ENCODE data around the gene LARP4. TPM values are rescaled to one million over a fixed set of nuclear protein-coding genes. Genes with fewer than 3 reads are reported as not detected.
"Not testable (repeated sequence)": the region's sequence is repeated elsewhere in the genome, so short reads cannot be mapped to it uniquely, and the experiment has no call there.

The LARP4 gene
- total RNA-seq, 1 donor from 2014 or later, result 58.0 TPM

- Mint-ChIP-seq H3K4me1 (peaks cover 29% of the 10 kb centered on the region), H3K36me3 (ENCODE audit: low read depth) (no peaks in the 10 kb centered on the region), H3K4me3 (peak overlapping the region; percentile 99), H3K9me3 (no peaks in the 10 kb centered on the region), H3K27me3 (ENCODE audit: low read depth) (no peaks in the 10 kb centered on the region), H3K27ac (ENCODE audit: unreplicated experiment) (no peak overlapping the region)
- no peak for DNase-seq (ENCODE audit: low read depth, low spot score)
- no peak for TF ChIP-seq CTCF (conservative IDR thresholded peaks at IDR 0.05)
Observed at GRCh38 chr12:50403001-50403440, 2.3 kb downstream of the LARP4 start.

GRCh38 chr12:50404307-50404706, 3.6 kb downstream of the LARP4 start:
- no peak overlapping the region for H3K4me3 Mint-ChIP-seq
- no peaks in the 10 kb centered on the region for H3K27me3 Mint-ChIP-seq (ENCODE audit: low read depth)
- no peaks in the 10 kb centered on the region for H3K9me3 Mint-ChIP-seq
- no peak for DNase-seq (ENCODE audit: low read depth, low spot score)
- no peaks in the 10 kb centered on the region for H3K36me3 Mint-ChIP-seq (ENCODE audit: low read depth)
- H3K27ac Mint-ChIP-seq (ENCODE audit: unreplicated experiment), result no peak overlapping the region
- TF ChIP-seq CTCF (conservative IDR thresholded peaks at IDR 0.05), result no peak
- peaks cover 27% of the 10 kb centered on the region for H3K4me1 Mint-ChIP-seq

- no peak for DNase-seq (ENCODE audit: low read depth, low spot score)
- H3K4me3 Mint-ChIP-seq, result no peak overlapping the region
- H3K27me3 Mint-ChIP-seq (ENCODE audit: low read depth), result no peaks in the 10 kb centered on the region
- peaks cover 5% of the 10 kb centered on the region for H3K36me3 Mint-ChIP-seq (ENCODE audit: low read depth)
- no peaks in the 10 kb centered on the region for H3K9me3 Mint-ChIP-seq
- TF ChIP-seq CTCF (conservative IDR thresholded peaks at IDR 0.05), result no peak
- H3K4me1 Mint-ChIP-seq, result peaks cover 8% of the 10 kb centered on the region
- no peak overlapping the region for H3K27ac Mint-ChIP-seq (ENCODE audit: unreplicated experiment)
Observed at GRCh38 chr12:50411051-50411660, 10.5 kb downstream of the LARP4 start.

- no peaks in the 10 kb centered on the region for H3K27me3 Mint-ChIP-seq (ENCODE audit: low read depth)
- H3K4me1 Mint-ChIP-seq, result peaks cover 5% of the 10 kb centered on the region
- H3K36me3 Mint-ChIP-seq (ENCODE audit: low read depth), result peaks cover 7% of the 10 kb centered on the region
- DNase-seq (ENCODE audit: low read depth, low spot score), result no peak
- no peaks in the 10 kb centered on the region for H3K9me3 Mint-ChIP-seq
- H3K27ac Mint-ChIP-seq (ENCODE audit: unreplicated experiment), result peak overlapping the region; percentile 88
- no peak for TF ChIP-seq CTCF (conservative IDR thresholded peaks at IDR 0.05)
- H3K4me3 Mint-ChIP-seq, result no peak overlapping the region
Observed at GRCh38 chr12:50415899-50416479, 15.3 kb downstream of the LARP4 start.

GRCh38 chr12:50419112-50419909, 18.6 kb downstream of the LARP4 start:
- no peak for TF ChIP-seq CTCF (conservative IDR thresholded peaks at IDR 0.05)
- H3K36me3 Mint-ChIP-seq (ENCODE audit: low read depth), result peaks cover 7% of the 10 kb centered on the region
- no peak for DNase-seq (ENCODE audit: low read depth, low spot score)
- H3K4me3 Mint-ChIP-seq, result no peak overlapping the region
- H3K27me3 Mint-ChIP-seq (ENCODE audit: low read depth), result no peaks in the 10 kb centered on the region
- no peaks in the 10 kb centered on the region for H3K9me3 Mint-ChIP-seq
- peaks cover 9% of the 10 kb centered on the region for H3K4me1 Mint-ChIP-seq
- H3K27ac Mint-ChIP-seq (ENCODE audit: unreplicated experiment), result no peak overlapping the region

- not testable (repeated sequence) for H3K9me3 Mint-ChIP-seq
Observed at GRCh38 chr12:50422855-50423254, 22.2 kb downstream of the LARP4 start.

GRCh38 chr12:50423342-50423741, 22.7 kb downstream of the LARP4 start:
- not testable (repeated sequence) for DNase-seq (ENCODE audit: low read depth, low spot score); H3K36me3 Mint-ChIP-seq (ENCODE audit: low read depth); H3K9me3 Mint-ChIP-seq; H3K27ac Mint-ChIP-seq (ENCODE audit: unreplicated experiment); H3K4me3 Mint-ChIP-seq; H3K27me3 Mint-ChIP-seq (ENCODE audit: low read depth)
- H3K4me1 Mint-ChIP-seq, result peaks cover 21% of the 10 kb centered on the region

More at GRCh38 chr12:50422855-50423254, 22.2 kb downstream of the LARP4 start:
- not testable (repeated sequence) for H3K36me3 Mint-ChIP-seq (ENCODE audit: low read depth); H3K4me3 Mint-ChIP-seq; H3K27me3 Mint-ChIP-seq (ENCODE audit: low read depth); H3K27ac Mint-ChIP-seq (ENCODE audit: unreplicated experiment); DNase-seq (ENCODE audit: low read depth, low spot score)
- peaks cover 21% of the 10 kb centered on the region for H3K4me1 Mint-ChIP-seq

Data from neural crest cell (in vitro differentiated cells).